Esophagus muscularis mucosa (tissue), 4 donors: ENCODE results near the gene PCDHGA1. TPM values are rescaled to one million over a fixed set of nuclear protein-coding genes. Genes with fewer than 3 reads are reported as not detected.

Experiments used
- DNase-seq: peaks from one replicate; pipeline ENCODE4 v3.0.0-alpha.2; 2017; ENCODE audit errors: extremely low spot score
- H3K27ac ChIP-seq, 4 donors: fragments of 200-600 bp; sonication (generic); replicated peaks in 1 of 4; 1 replicate in 3 of 4; 2 replicates in 1 of 4; pipeline ENCODE4 v1.5.1; 2016 to 2019; ENCODE audit warnings: mild to moderate bottlenecking in 1 of 4
- H3K27me3 ChIP-seq, 4 donors: fragments of 200-600 bp; sonication (generic); one replicate each; pipeline versions ENCODE4 v1.5.1 to v1.6.0; 2016 to 2019
- H3K36me3 ChIP-seq, 4 donors: fragments of 200-600 bp; sonication (generic); one replicate each; pipeline ENCODE4 v1.5.1; 2016 to 2019
- H3K4me1 ChIP-seq, 4 donors: fragments of 200-600 bp; sonication (generic); one replicate each; pipeline ENCODE4 v1.5.1; 2016 to 2019
- H3K4me3 ChIP-seq, 4 donors: fragments of 200-600 bp; sonication (generic); 1 replicate in 2 of 4; 2 replicates in 2 of 4; pipeline ENCODE4 v1.5.1; 2016 to 2019; ENCODE audit warnings: mild to moderate bottlenecking in 4 of 4, moderate library complexity in 1 of 4
- H3K9me3 ChIP-seq, 4 donors: fragments of 200-600 bp; sonication (generic); 1 replicate in 3 of 4; 2 replicates in 1 of 4; pipeline ENCODE4 v1.5.1; 2016 to 2019
- EP300 ChIP-seq: sonication (generic); formaldehyde crosslinking; IDR thresholded peaks from one replicate; pipeline ENCODE4 v1.6.1; 2017; ENCODE audit warnings: antibody characterized with exemption
- POLR2A ChIP-seq: fragments of 450-650 bp; IDR thresholded peaks from one replicate; pipeline ENCODE4 v1.6.1; 2017; ENCODE audit warnings: antibody characterized with exemption, moderate library complexity, mild to moderate bottlenecking, low read depth
- POLR2AphosphoS5 ChIP-seq, 2 donors: sonication (generic); formaldehyde crosslinking; IDR thresholded peaks; one replicate each; pipeline ENCODE4 v1.6.1; 2017; ENCODE audit warnings: antibody characterized with exemption in 2 of 2
- WGBS: methylation state at CpG from one replicate; pipeline ENCODE4 v1.1.5; 2018; 5-methylcytosine and 5-hydroxymethylcytosine counted together
- intact Hi-C: fragments of 100-400 bp; cut with DNase I; formaldehyde crosslinking; loops from one replicate; pipeline ENCODE4 v1.15.1; 2023
- total RNA-seq, 4 donors: library from RNA; depleted of rRNA; stranded (reverse); fragments of >200 nt; gene quantifications; one replicate each; pipeline versions ENCODE4 v1.1.0 to v1.2.1, GENCODE V29; 2016
- TF ChIP-seq, protein P1 (sequence below), 3 experiments: fragments of 200-600 bp in 2 of 3; fragments of 450-650 bp in 1 of 3; sonication (generic) in 2 of 3; IDR thresholded peaks; one replicate each; pipeline ENCODE4 v1.5.1; 2017 to 2019; ENCODE audit warnings: antibody characterized with exemption in 3 of 3, mild to moderate bottlenecking in 2 of 3, moderate library complexity in 1 of 3

Gene PCDHGA1
- total RNA-seq, 4 donors from 2014 or later: 0.45 to 1.2 (median 0.76) TPM

DNA sequence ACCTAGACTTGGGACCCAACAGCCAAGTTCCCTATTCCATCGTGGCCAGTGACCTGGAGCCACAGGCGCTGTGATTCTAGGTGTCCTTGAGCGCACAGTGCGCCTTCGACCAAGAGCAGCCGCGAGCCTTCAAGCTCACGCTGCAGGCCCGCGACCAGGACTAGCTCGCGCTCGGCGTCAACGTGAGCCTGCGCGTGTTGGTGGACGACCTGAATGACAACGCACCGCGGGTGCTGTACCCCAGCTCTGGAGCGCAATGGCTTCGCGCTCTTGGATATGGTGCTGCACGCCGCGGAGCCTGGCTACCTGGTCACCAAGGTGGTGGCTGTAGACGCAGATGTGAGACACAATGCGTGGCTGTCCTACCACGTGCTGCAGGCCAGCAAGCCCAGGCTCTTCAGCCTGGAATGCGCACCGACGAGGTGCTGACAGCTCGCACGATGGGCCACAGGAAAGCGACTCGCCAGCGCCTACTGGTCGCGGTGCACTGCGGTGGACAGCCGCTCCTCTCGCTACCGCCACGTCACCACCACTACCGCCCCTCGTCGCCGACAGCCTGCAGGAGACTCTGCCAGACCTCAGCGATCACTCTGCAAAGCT, 111.4 kb downstream of the PCDHGA1 start:
- Histone ChIP-seq H3K27ac (no peak overlapping the region), H3K27me3 (no peaks in the 10 kb centered on the region), H3K4me3 (no peak overlapping the region), H3K4me1 (peaks cover 0 to 4% (median 0%) of the 10 kb centered on the region in 4 donors), H3K36me3 (peaks cover 0 to 4% (median 0%) of the 10 kb centered on the region in 4 donors), H3K9me3 (peaks cover 0 to 79% (median 65%) of the 10 kb centered on the region in 4 donors)
- WGBS: 59% methylated on average over 27 of the region's 50 CpGs
- TF ChIP-seq EP300: no peak
- TF ChIP-seq POLR2A: no peak
- no peak for TF ChIP-seq POLR2AphosphoS5 (IDR thresholded peaks at IDR 0.05)
- TF ChIP-seq, protein P1, sequence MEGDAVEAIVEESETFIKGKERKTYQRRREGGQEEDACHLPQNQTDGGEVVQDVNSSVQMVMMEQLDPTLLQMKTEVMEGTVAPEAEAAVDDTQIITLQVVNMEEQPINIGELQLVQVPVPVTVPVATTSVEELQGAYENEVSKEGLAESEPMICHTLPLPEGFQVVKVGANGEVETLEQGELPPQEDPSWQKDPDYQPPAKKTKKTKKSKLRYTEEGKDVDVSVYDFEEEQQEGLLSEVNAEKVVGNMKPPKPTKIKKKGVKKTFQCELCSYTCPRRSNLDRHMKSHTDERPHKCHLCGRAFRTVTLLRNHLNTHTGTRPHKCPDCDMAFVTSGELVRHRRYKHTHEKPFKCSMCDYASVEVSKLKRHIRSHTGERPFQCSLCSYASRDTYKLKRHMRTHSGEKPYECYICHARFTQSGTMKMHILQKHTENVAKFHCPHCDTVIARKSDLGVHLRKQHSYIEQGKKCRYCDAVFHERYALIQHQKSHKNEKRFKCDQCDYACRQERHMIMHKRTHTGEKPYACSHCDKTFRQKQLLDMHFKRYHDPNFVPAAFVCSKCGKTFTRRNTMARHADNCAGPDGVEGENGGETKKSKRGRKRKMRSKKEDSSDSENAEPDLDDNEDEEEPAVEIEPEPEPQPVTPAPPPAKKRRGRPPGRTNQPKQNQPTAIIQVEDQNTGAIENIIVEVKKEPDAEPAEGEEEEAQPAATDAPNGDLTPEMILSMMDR (IDR thresholded peaks at IDR 0.05): no peak
- DNase-seq: no peak
- intact Hi-C loops: no loop called here

DNA sequence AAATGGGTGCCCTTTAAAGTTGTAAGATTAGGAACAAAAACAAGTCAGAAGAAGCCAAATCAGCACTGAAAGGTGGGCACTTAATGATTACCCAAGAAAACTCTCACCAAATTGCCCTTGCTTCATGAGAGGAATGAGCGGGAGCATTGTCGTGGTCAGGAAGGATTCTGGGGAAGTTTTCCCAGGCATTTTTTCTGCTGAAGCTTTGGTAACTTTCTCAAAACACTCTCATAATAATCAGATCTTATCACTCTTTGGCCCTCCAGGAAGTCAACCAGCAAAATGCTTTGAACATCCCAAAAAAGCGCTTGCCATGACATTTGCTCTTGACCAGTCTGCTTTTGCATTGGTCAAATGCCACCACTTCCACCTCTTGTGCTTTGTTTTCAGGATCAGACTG, 135.0 kb downstream of the PCDHGA1 start:
- Histone ChIP-seq H3K4me3 (no peak overlapping the region), H3K9me3 (no peaks in the 10 kb centered on the region), H3K36me3 (peaks cover 0 to 8% (median 0%) of the 10 kb centered on the region in 4 donors), H3K27me3 (no peaks in the 10 kb centered on the region), H3K27ac (no peak overlapping the region), H3K4me1 (no peaks in the 10 kb centered on the region)
- 94% methylated on average over 3 of the region's 3 CpGs for WGBS
- no peak for TF ChIP-seq EP300
- no peak for TF ChIP-seq POLR2AphosphoS5 (IDR thresholded peaks at IDR 0.05)
- TF ChIP-seq, protein P1 (IDR thresholded peaks at IDR 0.05): no peak
- TF ChIP-seq POLR2A: no peak
- no peak for DNase-seq
- intact Hi-C loops: no loop called here

DNA sequence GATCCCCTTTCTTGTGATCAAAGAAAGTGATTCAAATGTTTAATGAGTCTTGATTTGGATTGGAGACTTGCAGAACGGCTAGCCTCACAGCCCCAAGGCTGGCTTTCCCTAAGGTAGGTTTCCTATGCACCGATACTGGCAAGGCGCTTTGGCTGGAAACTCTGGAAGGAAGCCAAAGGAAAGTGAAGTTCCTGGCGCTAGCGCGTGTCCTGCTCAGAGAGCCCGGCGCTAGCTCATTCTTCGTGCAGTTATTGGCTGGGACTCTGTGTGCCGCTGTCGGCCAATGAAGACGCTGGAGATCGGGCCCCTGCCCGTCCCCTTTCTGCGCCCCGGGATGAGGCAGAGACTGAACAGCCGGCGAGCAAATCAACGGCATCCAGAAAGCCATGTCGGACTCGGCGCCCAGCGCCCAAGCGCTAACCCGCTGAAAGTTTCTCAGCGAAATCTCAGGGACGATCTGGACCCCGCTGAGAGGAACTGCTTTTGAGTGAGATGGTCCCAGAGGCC, 145.4 kb downstream of the PCDHGA1 start, which contains the start of gene PCDHGC3:
PCDHGC3 (plus strand) TSS at position 342 of the 507 bp plus-strand sequence; CDS start at position 493, 151 bp downstream.
- Histone ChIP-seq H3K27me3 (no peaks in the 10 kb centered on the region), H3K4me1 (peaks cover 39 to 49% (median 48%) of the 10 kb centered on the region in 4 donors), H3K27ac (peak within 1 kb of the TSS; percentile 84 to 93 (median 89)), H3K4me3 (peak within 1 kb of the TSS; percentile 64 to 75 (median 68)), H3K9me3 (no peaks in the 10 kb centered on the region), H3K36me3 (peaks cover 0 to 6% (median 0%) of the 10 kb centered on the region in 4 donors)
- WGBS: 1% methylated on average over 22 of the region's 28 CpGs
- peak; percentile 97 for DNase-seq
- intact Hi-C loops: loop anchor here (2.0 to 5.0 kb wide), 2 partner anchors 39 to 82 kb away; no protein-coding TSS in a partner anchor
- TF ChIP-seq, protein P1 (IDR thresholded peaks at IDR 0.05): peak; percentile 40 to 64 (median 58)
- TF ChIP-seq EP300 (no peak), POLR2AphosphoS5 (IDR thresholded peaks at IDR 0.05) (peak; percentile 87), POLR2A (no peak)

DNA sequence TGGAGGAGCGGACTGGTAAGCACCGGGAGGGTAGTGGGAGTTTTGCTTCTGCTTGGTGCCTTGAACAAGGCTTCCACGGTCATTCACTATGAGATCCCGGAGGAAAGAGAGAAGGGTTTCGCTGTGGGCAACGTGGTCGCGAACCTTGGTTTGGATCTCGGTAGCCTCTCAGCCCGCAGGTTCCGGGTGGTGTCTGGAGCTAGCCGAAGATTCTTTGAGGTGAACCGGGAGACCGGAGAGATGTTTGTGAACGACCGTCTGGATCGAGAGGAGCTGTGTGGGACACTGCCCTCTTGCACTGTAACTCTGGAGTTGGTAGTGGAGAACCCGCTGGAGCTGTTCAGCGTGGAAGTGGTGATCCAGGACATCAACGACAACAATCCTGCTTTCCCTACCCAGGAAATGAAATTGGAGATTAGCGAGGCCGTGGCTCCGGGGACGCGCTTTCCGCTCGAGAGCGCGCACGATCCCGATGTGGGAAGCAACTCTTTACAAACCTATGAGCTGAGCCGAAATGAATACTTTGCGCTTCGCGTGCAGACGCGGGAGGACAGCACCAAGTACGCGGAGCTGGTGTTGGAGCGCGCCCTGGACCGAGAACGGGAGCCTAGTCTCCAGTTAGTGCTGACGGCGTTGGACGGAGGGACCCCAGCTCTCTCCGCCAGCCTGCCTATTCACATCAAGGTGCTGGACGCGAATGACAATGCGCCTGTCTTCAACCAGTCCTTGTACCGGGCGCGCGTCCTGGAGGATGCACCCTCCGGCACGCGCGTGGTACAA, 146.0 kb downstream of the PCDHGA1 start:
- 0% methylated on average over 28 of the region's 58 CpGs for WGBS
- Histone ChIP-seq H3K4me3 (peak overlapping the region; percentile 64 to 75 (median 68)), H3K4me1 (peaks cover 39 to 55% (median 54%) of the 10 kb centered on the region in 4 donors), H3K27ac (peak overlapping the region; percentile 84 to 93 (median 89)), H3K36me3 (peaks cover 0 to 6% (median 0%) of the 10 kb centered on the region in 4 donors), H3K27me3 (no peaks in the 10 kb centered on the region), H3K9me3 (no peaks in the 10 kb centered on the region)
- TF ChIP-seq EP300 (no peak), POLR2AphosphoS5 (IDR thresholded peaks at IDR 0.05) (peak; percentile 23 to 41), POLR2A (no peak)
- TF ChIP-seq, protein P1 (IDR thresholded peaks at IDR 0.05): no peak
- intact Hi-C loops: loop anchor here (2.0 to 5.0 kb wide), 2 partner anchors 38 to 81 kb away; no protein-coding TSS in a partner anchor
- no peak for DNase-seq
